ENCODE data around the gene ACTR3. TPM values are rescaled to one million over a fixed set of nuclear protein-coding genes. Genes with fewer than 3 reads are reported as not detected.

ACTR3 gene
- total RNA-seq, 1 experiment from 2014 or later, result 180 TPM

GRCh38 chr2:113966171-113966570 is 76.3 kb downstream of the ACTR3 start:
- H3K23me2 ChIP-seq (ENCODE audit: insufficient read length, low read depth, low read length, poor library complexity, severe bottlenecking), result no peaks in the 10 kb centered on the region
- no peak overlapping the region for H3K18ac ChIP-seq (ENCODE audit: insufficient read length, low read depth, low read length)
- H3K79me1 ChIP-seq (ENCODE audit: insufficient read depth, low read depth, low read length, poor library complexity, severe bottlenecking), result no peaks in the 10 kb centered on the region
- no peak for DNase-seq
- no peak overlapping the region for H3K4ac ChIP-seq (ENCODE audit: low read depth, low read length)
- H3K9ac ChIP-seq (ENCODE audit: extremely low read depth, insufficient read length, low read length), result no peak overlapping the region
- no peak overlapping the region for H3K4me3 Mint-ChIP-seq
- no peaks in the 10 kb centered on the region for H3K4me1 Mint-ChIP-seq
- no CpG with 5 or more reads among the region's 5 CpGs for WGBS (ENCODE audit: extremely low coverage, insufficient read length, low lambda C conversion rate)
- H3K27me3 ChIP-seq (ENCODE audit: insufficient read depth, low read length), result no peaks in the 10 kb centered on the region
- TF ChIP-seq CTCF (conservative IDR thresholded peaks at IDR 0.05), result no peak
- H3K4me1 ChIP-seq (ENCODE audit: insufficient read depth, low read length), result no peaks in the 10 kb centered on the region
- H3K27ac ChIP-seq (ENCODE audit: insufficient read length, low read depth, low read length), result no peak overlapping the region
- no peaks in the 10 kb centered on the region for H3K9me3 ChIP-seq (ENCODE audit: control insufficient read depth, low read depth, low read length)
- no peak overlapping the region for H3K4me2 ChIP-seq (ENCODE audit: insufficient read depth, insufficient read length, low read length)
- H3K14ac ChIP-seq (ENCODE audit: insufficient read depth, low read length), result no peak overlapping the region
- no peaks in the 10 kb centered on the region for H3K27me3 Mint-ChIP-seq (ENCODE audit: low read depth)
- no peak overlapping the region for H2BK15ac ChIP-seq (ENCODE audit: low read depth, low read length)
- no peak overlapping the region for H2AK5ac ChIP-seq (ENCODE audit: insufficient read length, low read length)
- H2BK20ac ChIP-seq (ENCODE audit: low read depth, low read length, poor library complexity, severe bottlenecking), result no peak overlapping the region
- H4K91ac ChIP-seq (ENCODE audit: insufficient read length, low read depth, low read length), result no peak overlapping the region
- H3T11ph ChIP-seq (ENCODE audit: low read length), result no peak overlapping the region
- no peaks in the 10 kb centered on the region for H3K9me3 Mint-ChIP-seq
- H3K23ac ChIP-seq (ENCODE audit: insufficient read length, low read depth, low read length), result no peak overlapping the region
- no peaks in the 10 kb centered on the region for H3K36me3 Mint-ChIP-seq (ENCODE audit: insufficient read depth in 1 of 3, low read depth in 3 of 3)
- H3K79me2 ChIP-seq (ENCODE audit: insufficient read depth, low read length), result no peaks in the 10 kb centered on the region
- no peak overlapping the region for H2AFZ ChIP-seq (ENCODE audit: low read length)
- H3K56ac ChIP-seq (ENCODE audit: insufficient read length, low read depth, low read length), result no peak overlapping the region
- no peak overlapping the region for H2BK120ac ChIP-seq (ENCODE audit: low read depth, low read length, poor library complexity, severe bottlenecking)
- H3K27ac Mint-ChIP-seq, result no peak overlapping the region
- H4K5ac ChIP-seq (ENCODE audit: insufficient read length, low read depth, low read length), result no peak overlapping the region
- no peak overlapping the region for H2BK5ac ChIP-seq (ENCODE audit: insufficient read length, low read length)
- H4K8ac ChIP-seq (replicated peaks; ENCODE audit: insufficient read length, low read depth, low read length), result no peak overlapping the region
- no peaks in the 10 kb centered on the region for H4K20me1 ChIP-seq (ENCODE audit: control insufficient read depth, insufficient read depth, insufficient read length)
- H2BK12ac ChIP-seq (ENCODE audit: insufficient read length, low read depth, low read length), result no peak overlapping the region
